HG03520 (cell line): Measurements from ENCODE around the gene PRSS35.
A peak's percentile ranks its signal among the peaks of the same experiment; 100 is the strongest.
"Not testable (repeated sequence)": the region's sequence is repeated elsewhere in the genome, so short reads cannot be mapped to it uniquely, and the experiment has no call there.

Experiments
- ATAC-seq: cut with Tn5 transposase; IDR thresholded peaks from one replicate; pipeline ENCODE4 v1.9.1; 2021; ENCODE audit warnings: mild to moderate bottlenecking, moderate library complexity; ENCODE audit not compliant: unreplicated experiment

PRSS35 gene

GRCh38 chr6:83514866-83515466 lies 2.6 kb downstream of the PRSS35 start:
- peak; percentile 45 for ATAC-seq

DNA sequence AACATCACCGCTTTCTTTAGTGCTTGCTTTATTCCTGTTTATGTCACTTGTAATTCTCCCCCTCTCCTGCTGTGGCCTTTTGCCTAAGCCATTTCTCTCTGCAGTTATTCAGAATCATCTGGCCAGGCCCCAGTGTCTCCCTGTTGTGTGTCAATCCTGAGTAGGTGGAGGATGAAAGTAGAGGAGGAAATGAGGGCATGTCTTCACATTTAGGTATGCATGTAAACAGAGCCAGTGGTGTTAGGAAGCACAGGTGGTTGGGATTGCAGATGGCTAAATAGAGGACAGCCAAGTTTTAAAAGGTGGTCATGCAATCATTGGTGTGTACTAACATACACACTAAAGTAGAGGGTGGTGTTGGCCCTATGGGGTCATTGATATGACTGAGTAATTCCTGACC lies 5.2 kb downstream of the PRSS35 start:
- ATAC-seq, result no peak

GRCh38 chr6:83518816-83519480 lies 6.6 kb downstream of the PRSS35 start:
- no peak for ATAC-seq

DNA sequence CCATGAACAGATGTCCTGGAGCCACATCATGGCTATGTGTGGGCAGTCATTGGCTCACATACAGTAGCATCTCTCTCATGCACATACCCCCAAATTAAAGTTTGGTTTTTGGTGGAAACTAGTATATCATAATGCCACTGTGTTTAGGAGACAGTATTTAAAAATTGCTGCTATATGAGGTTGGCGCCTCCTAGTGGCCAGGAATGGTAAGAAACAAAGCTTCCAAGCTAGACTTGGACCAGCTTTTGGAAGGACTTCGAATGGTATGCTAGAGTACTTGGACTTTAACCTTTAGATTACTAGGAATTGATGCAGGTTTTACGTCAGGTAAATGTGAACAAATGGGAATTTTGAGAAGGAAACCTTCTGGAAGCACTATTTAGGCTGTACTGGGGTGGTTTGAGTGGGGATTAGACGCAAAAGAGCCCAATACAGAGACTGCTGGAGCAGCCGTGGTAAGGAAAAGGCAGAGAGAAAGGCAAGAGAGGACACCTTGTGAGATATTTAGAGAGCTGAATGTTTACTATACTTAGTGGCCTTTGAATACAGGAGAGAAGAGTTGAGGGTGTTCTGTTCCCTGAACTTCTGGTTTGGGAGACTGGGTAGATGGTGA lies 23.8 kb downstream of the PRSS35 start:
- ATAC-seq, result peak; percentile 86

- peak; percentile 22 for ATAC-seq
Observed at GRCh38 chr6:83536647-83537589, 24.6 kb downstream of the PRSS35 start.

DNA sequence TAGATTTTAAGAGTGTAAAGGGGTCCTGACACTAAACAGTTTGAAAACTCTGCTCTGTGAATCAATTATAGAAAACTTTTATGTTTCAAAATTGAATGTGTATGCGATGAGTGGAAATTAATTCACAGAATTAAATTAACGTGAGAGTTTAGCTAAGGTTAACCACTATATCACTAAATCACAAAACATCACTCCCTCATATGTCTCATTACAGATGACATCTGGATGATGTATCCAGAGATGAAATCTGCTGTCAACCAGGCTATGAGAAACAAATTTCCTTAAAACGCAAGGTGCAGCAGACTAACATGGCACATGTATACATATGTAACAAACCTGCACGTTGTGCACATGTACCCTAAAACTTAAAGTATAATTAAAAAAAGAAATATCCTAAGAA lies 27.3 kb downstream of the PRSS35 start:
- no peak for ATAC-seq

GRCh38 chr6:83546636-83547035 lies 34.3 kb downstream of the PRSS35 start:
- no peak for ATAC-seq

DNA sequence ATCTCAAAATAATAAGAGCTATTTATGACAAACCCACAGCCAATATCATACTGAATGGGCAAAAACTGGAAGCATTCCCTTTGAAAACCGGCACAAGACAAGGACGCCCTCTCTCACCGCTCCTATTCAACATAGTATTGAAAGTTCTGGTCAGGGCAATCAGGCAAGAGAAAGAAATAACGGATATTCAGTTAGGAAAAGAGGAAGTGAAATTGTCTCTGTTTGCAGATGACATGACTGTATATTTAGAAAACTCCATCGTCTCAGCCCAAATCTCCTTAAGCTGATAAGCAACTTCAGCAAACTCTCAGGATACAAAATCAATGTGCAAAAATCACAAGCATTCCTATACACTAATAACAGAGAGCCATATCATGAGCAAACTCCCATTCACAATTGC lies 38.1 kb downstream of the PRSS35 start:
- not testable (repeated sequence) for ATAC-seq

DNA sequence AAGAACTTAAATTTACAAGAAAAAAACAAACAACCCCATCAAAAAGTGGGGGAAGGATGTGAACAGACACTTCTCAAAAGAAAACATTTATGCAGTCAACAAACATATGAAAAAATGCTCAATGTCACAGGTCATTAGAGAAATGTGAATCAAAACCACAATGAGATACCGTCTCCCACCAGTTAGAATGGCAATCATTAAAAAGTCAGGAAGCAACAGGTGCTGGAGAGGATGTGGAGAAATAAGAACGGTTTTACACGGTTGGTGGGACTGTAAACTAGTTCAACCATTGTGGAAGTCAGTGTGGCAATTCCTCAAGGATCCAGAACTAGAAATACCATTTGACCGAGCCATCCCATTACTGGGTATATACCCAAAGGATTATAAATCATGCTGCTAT lies 39.4 kb downstream of the PRSS35 start:
- ATAC-seq, result not testable (repeated sequence)

- ATAC-seq, result no peak
Observed at GRCh38 chr6:83556871-83557270, 44.5 kb downstream of the PRSS35 start.

DNA sequence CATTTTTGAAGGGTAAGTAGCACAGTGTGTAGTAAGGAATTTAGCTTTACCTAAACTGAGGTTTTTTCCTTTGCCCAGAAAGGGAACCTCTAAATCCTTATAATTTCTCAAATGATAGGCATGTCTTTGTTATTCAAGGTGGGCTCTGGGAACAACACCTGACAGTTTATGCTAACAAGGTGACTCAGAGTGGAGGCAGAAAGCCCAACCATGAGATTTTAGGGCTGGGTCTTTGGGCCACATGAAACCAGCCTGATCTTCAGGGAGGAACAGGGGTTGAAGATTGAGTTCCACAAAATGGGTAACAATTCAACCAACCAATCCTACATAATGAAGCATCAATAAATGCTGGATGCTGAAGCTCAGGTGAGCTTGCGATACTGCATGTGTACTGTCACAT lies 46.6 kb downstream of the PRSS35 start:
- ATAC-seq, result no peak

- not testable (repeated sequence) for ATAC-seq
Observed at GRCh38 chr6:83571663-83572185, 59.4 kb downstream of the PRSS35 start.

DNA sequence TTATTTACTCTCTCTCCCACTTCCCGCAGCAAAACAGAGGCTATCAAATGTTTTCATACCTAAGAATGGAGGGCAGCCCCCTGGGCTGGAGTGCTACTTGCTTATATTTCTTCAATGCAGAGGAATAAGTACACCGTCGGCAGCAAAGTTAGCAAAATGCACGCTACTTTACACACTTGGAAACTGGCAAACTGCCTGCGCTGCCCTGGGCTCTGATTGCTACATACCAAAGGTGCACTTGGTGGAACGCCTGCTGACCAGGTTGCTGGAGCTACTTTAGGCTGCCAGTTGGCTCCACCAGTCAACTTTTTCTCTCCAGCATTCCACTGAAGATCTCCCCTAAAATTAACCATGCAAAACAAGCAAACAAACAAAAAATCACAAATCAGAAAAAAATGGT lies 62.4 kb downstream of the PRSS35 start:
- ATAC-seq, result no peak
